MCF 10A (cell line): ENCODE results near the gene OARD1. TPM values are rescaled to one million over a fixed set of nuclear protein-coding genes. Genes with fewer than 3 reads are reported as not detected.

Experiments used
- BruUV-seq: library from RNA; stranded (reverse); fragments of 400-500 nt; replicated peaks from 2 replicates; lab custom pipeline; 2021; lab: Mats Ljungman, UMichigan
- CTCF ChIA-PET: fragments of 300-600 bp; sonication (Branson Sonifier 250); formaldehyde crosslinking; extraction: SDS; loops from one replicate; lab custom pipeline; 2021; ENCODE audit warnings: antibody characterized with exemption, inconsistent platforms; lab: Yijun Ruan, JAX
- POLR2A ChIA-PET: fragments of 300-600, 350-650 bp; sonication (Branson Sonifier 250); formaldehyde crosslinking; extraction: SDS; loops from one replicate; lab custom pipeline; 2020; ENCODE audit warnings: antibody characterized with exemption, inconsistent platforms; lab: Yijun Ruan, JAX
- DNase-seq: peaks from one replicate; pipeline ENCODE4 v3.0.0-alpha.2; 2018; ENCODE audit not compliant: unreplicated experiment
- H3K27ac Mint-ChIP-seq: one replicate; pipeline ENCODE4 v1.8.0; 2022; ENCODE audit warnings: mild to moderate bottlenecking, low read depth, mixed read lengths; ENCODE audit not compliant: unreplicated experiment
- H3K27me3 Mint-ChIP-seq: one replicate; pipeline ENCODE4 v1.8.0; 2022; ENCODE audit warnings: mixed read lengths; ENCODE audit not compliant: insufficient read depth, unreplicated experiment
- H3K36me3 Mint-ChIP-seq: one replicate; pipeline ENCODE4 v1.8.0; 2022; ENCODE audit warnings: mild to moderate bottlenecking, moderate library complexity, mixed read lengths; ENCODE audit not compliant: insufficient read depth, unreplicated experiment
- H3K4me1 Mint-ChIP-seq: one replicate; pipeline ENCODE4 v1.8.0; 2022; ENCODE audit warnings: mixed read lengths; ENCODE audit not compliant: insufficient read depth, unreplicated experiment
- H3K4me3 Mint-ChIP-seq: one replicate; pipeline ENCODE4 v1.8.0; 2022; ENCODE audit warnings: mild to moderate bottlenecking, moderate library complexity, mixed read lengths; ENCODE audit not compliant: unreplicated experiment
- H3K9me3 Mint-ChIP-seq: one replicate; pipeline ENCODE4 v1.8.0; 2022; ENCODE audit warnings: mixed read lengths; ENCODE audit not compliant: unreplicated experiment
- intact Hi-C: fragments of 100-400 bp; cut with micrococcal nuclease; formaldehyde crosslinking; loops from 2 replicates; pipeline ENCODE4 v1.14.1; 2022
- total RNA-seq: library from RNA; stranded (reverse); gene quantifications from 2 replicates; pipeline ENCODE4 v1.2.3, GENCODE V29; 2022
- TF ChIP-seq, protein P1 (sequence below): fragments of 200-600 bp; IDR thresholded peaks from one replicate; pipeline ENCODE4 v1.8.0; 2022; ENCODE audit warnings: antibody characterized with exemption, mild to moderate bottlenecking; ENCODE audit not compliant: unreplicated experiment

Gene OARD1
- total RNA-seq, 1 experiment from 2014 or later = 28.0 TPM

DNA sequence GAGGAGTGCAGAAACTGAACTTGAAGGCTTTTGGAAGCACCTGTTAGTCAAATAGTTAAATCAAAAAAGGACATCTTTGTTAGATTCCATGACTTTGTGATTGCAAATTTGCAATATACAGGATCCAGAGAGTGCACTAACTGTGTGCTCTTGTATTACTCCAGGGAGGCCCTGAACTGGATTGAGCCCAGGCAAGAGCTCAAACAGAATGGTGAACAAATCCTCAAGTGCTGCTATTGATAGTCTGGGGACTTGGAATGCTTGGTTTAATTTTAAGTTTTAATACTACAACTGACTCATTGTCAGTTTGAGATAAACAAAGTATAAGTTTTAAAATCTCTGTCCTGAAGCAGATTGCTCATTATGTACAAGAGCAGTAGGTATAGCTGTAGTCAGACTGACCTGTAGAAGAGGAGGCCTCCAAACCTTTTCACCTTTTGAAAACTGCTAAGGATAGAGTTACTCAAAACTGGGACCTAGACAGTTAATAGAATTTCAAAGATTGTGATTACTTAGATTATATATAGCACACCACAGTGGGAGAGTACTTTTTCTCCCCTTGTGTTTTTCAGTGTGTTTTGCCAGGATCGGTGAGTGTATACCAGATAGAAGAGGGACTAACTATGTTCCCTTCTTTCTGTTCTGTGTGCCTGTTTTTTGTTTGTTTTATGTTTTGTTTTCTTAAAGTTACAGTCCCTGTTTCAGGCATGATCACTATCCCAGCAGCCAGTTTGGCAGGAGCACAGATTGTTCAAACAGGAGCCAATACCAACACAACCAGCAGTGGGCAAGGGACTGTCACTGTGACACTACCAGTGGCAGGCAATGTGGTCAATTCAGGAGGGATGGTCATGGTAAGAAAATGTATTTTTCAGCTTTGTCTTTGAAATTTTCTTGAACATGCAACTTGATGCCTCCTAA is 18.9 kb upstream of the OARD1 start:
- peaks cover 94% of the 10 kb centered on the region for H3K36me3 Mint-ChIP-seq
- H3K4me3 Mint-ChIP-seq = no peak overlapping the region
- intact Hi-C loops = no loop called here
- no TSS peak for BruUV-seq
- no peaks in the 10 kb centered on the region for H3K9me3 Mint-ChIP-seq
- ChIA-PET POLR2A (interaction anchor here (0.7 to 1.3 kb wide), 3 partner anchors 12 to 19 kb away, joined by 3 read pairs; partner anchors contain the start of genes NFYA and OARD1), CTCF (interaction anchor here (0.5 to 5.1 kb wide), 17 partner anchors 7 to 300 kb away, joined by 3 to 57 read pairs (median 6); no protein-coding TSS in a partner anchor)
- no peak for DNase-seq
- no peak overlapping the region for H3K27ac Mint-ChIP-seq
- H3K27me3 Mint-ChIP-seq = no peaks in the 10 kb centered on the region
- TF ChIP-seq, protein P1, sequence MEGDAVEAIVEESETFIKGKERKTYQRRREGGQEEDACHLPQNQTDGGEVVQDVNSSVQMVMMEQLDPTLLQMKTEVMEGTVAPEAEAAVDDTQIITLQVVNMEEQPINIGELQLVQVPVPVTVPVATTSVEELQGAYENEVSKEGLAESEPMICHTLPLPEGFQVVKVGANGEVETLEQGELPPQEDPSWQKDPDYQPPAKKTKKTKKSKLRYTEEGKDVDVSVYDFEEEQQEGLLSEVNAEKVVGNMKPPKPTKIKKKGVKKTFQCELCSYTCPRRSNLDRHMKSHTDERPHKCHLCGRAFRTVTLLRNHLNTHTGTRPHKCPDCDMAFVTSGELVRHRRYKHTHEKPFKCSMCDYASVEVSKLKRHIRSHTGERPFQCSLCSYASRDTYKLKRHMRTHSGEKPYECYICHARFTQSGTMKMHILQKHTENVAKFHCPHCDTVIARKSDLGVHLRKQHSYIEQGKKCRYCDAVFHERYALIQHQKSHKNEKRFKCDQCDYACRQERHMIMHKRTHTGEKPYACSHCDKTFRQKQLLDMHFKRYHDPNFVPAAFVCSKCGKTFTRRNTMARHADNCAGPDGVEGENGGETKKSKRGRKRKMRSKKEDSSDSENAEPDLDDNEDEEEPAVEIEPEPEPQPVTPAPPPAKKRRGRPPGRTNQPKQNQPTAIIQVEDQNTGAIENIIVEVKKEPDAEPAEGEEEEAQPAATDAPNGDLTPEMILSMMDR = no peak
- no peaks in the 10 kb centered on the region for H3K4me1 Mint-ChIP-seq

DNA sequence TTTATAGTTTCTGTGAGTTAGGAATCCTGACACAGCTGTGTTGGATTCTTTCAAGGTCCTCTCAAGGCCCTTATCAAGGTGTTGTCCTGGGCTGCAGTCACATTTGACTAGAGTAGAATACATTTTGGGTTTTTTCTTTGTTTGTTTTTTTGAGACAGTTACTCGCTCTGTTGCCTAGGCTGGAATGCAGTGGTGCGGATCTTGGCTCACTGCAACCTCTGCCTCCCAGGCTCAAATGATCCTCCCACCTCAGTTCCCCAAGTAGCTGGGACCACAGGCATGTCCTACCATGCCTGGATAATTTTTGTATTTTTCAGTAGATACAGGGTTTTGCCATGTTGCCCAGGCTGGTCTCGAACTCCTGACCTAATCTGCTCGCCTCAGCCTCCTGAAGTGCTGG is 16.3 kb upstream of the OARD1 start:
- no TSS peak for BruUV-seq
- Mint-ChIP-seq H3K4me3 (no peak overlapping the region), H3K27me3 (no peaks in the 10 kb centered on the region), H3K36me3 (peaks cover 93% of the 10 kb centered on the region), H3K27ac (no peak overlapping the region), H3K4me1 (no peaks in the 10 kb centered on the region), H3K9me3 (no peaks in the 10 kb centered on the region)
- TF ChIP-seq, protein P1 = no peak
- CTCF ChIA-PET = interaction anchor here (0.6 to 1.6 kb wide), 4 partner anchors 13 to 176 kb away, joined by 3 to 4 read pairs (median 4); no protein-coding TSS in a partner anchor
- DNase-seq = no peak
- intact Hi-C loops = no loop called here
- POLR2A ChIA-PET = interaction anchor here (1.3 to 1.4 kb wide), 2 partner anchors 13 to 16 kb away, joined by 3 to 7 read pairs; partner anchors contain the start of gene NFYA

DNA sequence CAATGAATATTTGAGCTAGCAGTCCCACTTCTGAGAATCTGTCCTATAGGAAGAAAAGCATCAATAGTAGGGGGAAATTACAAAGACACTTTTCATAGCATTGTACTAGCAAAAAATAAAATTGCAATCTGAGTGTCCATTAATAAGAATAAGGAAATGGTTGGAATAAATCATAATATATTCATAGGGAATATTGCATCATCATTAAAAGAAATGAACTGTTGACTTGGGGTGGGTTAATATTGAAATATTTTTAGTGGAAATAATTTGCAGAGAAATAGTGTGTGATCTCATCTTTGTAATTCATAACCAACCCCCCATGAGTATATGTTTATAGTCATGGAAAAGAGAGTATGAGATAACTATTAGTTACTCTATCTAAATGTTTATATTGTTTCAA is 13.0 kb upstream of the OARD1 start:
- H3K36me3 Mint-ChIP-seq = peaks cover 87% of the 10 kb centered on the region
- H3K27me3 Mint-ChIP-seq = no peaks in the 10 kb centered on the region
- H3K27ac Mint-ChIP-seq = no peak overlapping the region
- H3K4me3 Mint-ChIP-seq = no peak overlapping the region
- ChIA-PET POLR2A (interaction anchor here (2.0 kb wide), 1 partner anchor 10 kb away, joined by 9 read pairs; no protein-coding TSS in a partner anchor), CTCF (no interaction called here)
- BruUV-seq = no TSS peak
- TF ChIP-seq, protein P1 = no peak
- H3K4me1 Mint-ChIP-seq = peaks cover 7% of the 10 kb centered on the region
- no peaks in the 10 kb centered on the region for H3K9me3 Mint-ChIP-seq
- intact Hi-C loops = no loop called here
- no peak for DNase-seq

DNA sequence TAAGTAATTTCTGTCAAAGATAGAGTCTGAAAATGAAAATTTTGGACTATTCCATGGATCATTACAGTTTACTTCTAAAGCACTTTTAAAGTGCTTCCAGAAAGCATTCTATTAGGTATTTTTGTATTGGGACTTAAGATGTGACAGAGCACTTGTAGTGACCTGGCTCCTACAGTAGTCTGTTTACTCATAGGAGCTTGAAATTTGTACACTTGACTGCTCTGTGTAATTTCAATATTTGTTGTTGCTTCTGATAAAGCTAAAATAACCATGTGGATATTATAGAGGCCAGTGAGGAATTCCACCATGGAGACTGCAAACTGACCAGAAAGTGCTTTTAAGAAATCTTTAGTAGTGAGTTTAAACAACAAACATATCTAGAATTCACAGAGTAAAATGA is 10.9 kb upstream of the OARD1 start:
- BruUV-seq = no TSS peak
- Mint-ChIP-seq H3K27me3 (no peaks in the 10 kb centered on the region), H3K27ac (no peak overlapping the region), H3K4me1 (peaks cover 14% of the 10 kb centered on the region), H3K9me3 (no peaks in the 10 kb centered on the region), H3K4me3 (no peak overlapping the region), H3K36me3 (peaks cover 83% of the 10 kb centered on the region)
- CTCF ChIA-PET = interaction anchor here (1.6 to 1.7 kb wide), 2 partner anchors 9 to 237 kb away, joined by 5 to 8 read pairs; no protein-coding TSS in a partner anchor
- no peak for DNase-seq
- TF ChIP-seq, protein P1 = no peak
- intact Hi-C loops = no loop called here
- POLR2A ChIA-PET = interaction anchor here (1.5 to 2.0 kb wide), 2 partner anchors 8 to 11 kb away, joined by 5 to 9 read pairs; partner anchors contain the start of genes NFYA and OARD1
